ENCODE results near the gene MNT.

The MNT gene

DNA sequence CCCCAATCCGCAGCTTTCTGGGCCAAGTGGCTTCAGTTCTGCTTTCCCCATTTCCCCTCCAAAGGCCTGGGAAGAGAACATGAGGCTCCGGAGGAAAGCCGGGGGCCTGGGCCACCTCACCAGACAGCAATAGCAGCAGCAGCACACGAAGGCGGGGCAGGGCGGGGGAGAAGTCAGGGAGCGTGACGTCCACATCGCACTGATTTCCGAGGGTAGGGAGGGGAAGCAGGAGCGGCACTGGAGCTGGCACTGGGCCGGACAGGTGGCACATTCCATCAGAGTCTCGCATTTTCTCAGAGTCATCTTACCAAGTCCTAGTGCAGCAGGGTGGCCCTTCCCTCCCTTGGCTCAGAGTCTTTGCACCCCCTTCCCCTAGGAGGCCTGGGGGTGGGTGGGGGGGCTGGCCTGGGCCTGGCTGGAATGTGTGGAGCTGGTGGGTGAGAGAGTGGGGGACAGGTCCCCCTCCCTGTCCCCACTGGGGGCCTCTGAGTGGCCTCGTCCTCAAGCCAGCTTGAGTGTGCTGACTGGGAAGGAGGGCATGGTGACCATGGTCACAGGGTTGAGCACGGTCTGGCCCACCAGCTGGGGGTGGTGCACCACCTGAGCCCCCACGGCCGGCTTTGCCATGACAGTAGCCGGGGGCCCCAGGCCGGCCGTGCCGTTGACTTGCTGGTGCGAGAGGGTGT lies 14.3 kb downstream of the MNT start:
- H2BK12ac ChIP-seq (ENCODE audit: low read length): no peak overlapping the region
- no peak overlapping the region for H4K91ac ChIP-seq (ENCODE audit: low read depth, low read length, poor library complexity)
- no peak for DNase-seq (ENCODE audit: low spot score)
- H3K9ac ChIP-seq (ENCODE audit: low read depth, low read length, poor library complexity): peak overlapping the region; percentile 72
- H3K18ac ChIP-seq (ENCODE audit: low read length): no peak overlapping the region
- peaks cover 10% of the 10 kb centered on the region for H3K79me1 ChIP-seq (ENCODE audit: low read depth, low read length)
- no peak overlapping the region for H3K27ac ChIP-seq (replicated peaks; ENCODE audit: low read length)
- no peak overlapping the region for H3K23ac ChIP-seq (ENCODE audit: low read depth, low read length, poor library complexity)
- H2BK120ac ChIP-seq (ENCODE audit: low read depth, low read length): no peak overlapping the region
- H3K27me3 ChIP-seq (ENCODE audit: control insufficient read depth in 3 of 3, insufficient read depth in 3 of 3, low read depth in 1 of 3, low read length in 3 of 3): no peaks in the 10 kb centered on the region
- H2BK15ac ChIP-seq (ENCODE audit: low read length): no peak overlapping the region
- no peak overlapping the region for H2AK5ac ChIP-seq (ENCODE audit: low read depth, low read length)
- peaks cover 7 to 56% of the 10 kb centered on the region in 2 donors for H3K36me3 ChIP-seq (replicated peaks in 1 of 2; ENCODE audit: control insufficient read depth in 2 of 2, insufficient read depth in 2 of 2, low read length in 2 of 2)
- WGBS, 2 donors (ENCODE audit: extremely low coverage in 2 of 2, insufficient read length in 2 of 2, insufficient replicate concordance in 1 of 2): no CpG with 5 or more reads among the region's 22 CpGs
- peak overlapping the region; percentile 14 for H3K14ac ChIP-seq (ENCODE audit: low read length)
- no peak overlapping the region for H3K4ac ChIP-seq (ENCODE audit: low read length)
- peaks cover 24 to 35% of the 10 kb centered on the region in 2 donors for H3K4me1 ChIP-seq (ENCODE audit: control insufficient read depth in 2 of 2, insufficient read depth in 1 of 2, low read depth in 1 of 2, low read length in 2 of 2)
- H2AFZ ChIP-seq (ENCODE audit: low read length): no peak overlapping the region
- no peaks in the 10 kb centered on the region for H3K9me3 ChIP-seq (replicated peaks in 1 of 2; ENCODE audit: control insufficient read depth in 2 of 2, insufficient read depth in 1 of 2, low read depth in 1 of 2, low read length in 2 of 2)
- no peak overlapping the region for H3K4me3 ChIP-seq (ENCODE audit: low read length in 2 of 2)
- H4K8ac ChIP-seq (ENCODE audit: low read depth, low read length): no peak overlapping the region
- no peak overlapping the region for H3K4me2 ChIP-seq (ENCODE audit: insufficient read depth, low read length, poor library complexity, severe bottlenecking)
- H2BK5ac ChIP-seq (ENCODE audit: low read length): peak overlapping the region; percentile 8

DNA sequence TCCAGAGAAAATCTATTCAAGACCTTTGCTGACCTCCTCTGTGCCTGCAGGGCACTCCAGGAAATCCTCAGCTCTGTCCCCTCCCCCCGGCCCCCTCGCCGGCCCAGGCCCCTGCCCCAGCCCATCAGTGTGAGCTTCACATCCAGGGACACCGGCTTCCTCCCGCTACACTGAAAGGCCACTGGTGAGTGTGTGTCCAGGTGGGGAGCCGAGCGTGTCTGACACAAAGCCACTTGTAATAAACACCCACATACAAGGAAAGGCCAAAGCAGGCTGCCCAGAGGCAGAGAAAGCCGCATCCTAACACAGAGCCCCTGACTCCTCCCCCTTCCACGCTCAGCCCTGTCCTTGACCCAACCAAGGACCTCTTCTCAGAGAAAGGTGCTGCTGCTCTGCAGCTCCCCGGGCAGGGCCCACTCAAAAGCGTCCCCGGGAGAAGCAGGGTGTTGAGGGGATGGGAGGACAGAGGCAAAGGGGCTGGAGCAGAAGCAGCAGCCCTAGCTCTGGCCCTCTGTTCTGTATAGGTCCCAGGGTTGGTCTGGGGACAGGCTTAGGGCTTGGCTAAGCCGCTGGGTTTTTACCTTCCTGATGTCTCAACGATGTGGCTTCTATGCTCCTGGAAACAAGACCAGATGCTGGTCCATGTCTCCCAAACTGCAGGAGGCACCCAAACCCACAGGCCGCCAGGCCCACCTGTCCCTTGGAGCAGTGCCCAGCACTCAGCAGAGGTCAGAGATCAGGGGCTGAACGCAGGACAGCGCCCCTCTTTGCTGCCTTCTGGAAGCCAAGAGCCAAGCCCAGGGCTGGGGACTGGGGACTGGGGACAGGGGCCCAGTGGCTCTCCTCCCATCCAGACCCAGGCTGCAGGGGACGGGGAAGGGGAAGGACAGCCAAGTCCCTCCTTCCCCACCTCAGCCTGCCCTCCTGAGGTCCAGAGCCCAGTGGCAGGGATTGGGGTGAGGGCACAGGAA lies 15.3 kb downstream of the MNT start:
- peak overlapping the region; percentile 73 for H3K18ac ChIP-seq (ENCODE audit: low read length)
- no peak overlapping the region for H4K91ac ChIP-seq (ENCODE audit: low read depth, low read length, poor library complexity)
- WGBS, 2 donors (ENCODE audit: extremely low coverage in 2 of 2, insufficient read length in 2 of 2, insufficient replicate concordance in 1 of 2): no CpG with 5 or more reads among the region's 18 CpGs
- no peak overlapping the region for H2BK15ac ChIP-seq (ENCODE audit: low read length)
- no peak overlapping the region for H3K23ac ChIP-seq (ENCODE audit: low read depth, low read length, poor library complexity)
- H3K27ac ChIP-seq (replicated peaks; ENCODE audit: low read length): peak overlapping the region; percentile 70
- H3K4ac ChIP-seq (ENCODE audit: low read length): no peak overlapping the region
- no peak overlapping the region for H2AK5ac ChIP-seq (ENCODE audit: low read depth, low read length)
- peaks cover 6% of the 10 kb centered on the region for H3K79me1 ChIP-seq (ENCODE audit: low read depth, low read length)
- H2BK5ac ChIP-seq (ENCODE audit: low read length): no peak overlapping the region
- no peak overlapping the region for H2BK120ac ChIP-seq (ENCODE audit: low read depth, low read length)
- no peak overlapping the region for H4K8ac ChIP-seq (ENCODE audit: low read depth, low read length)
- H3K27me3 ChIP-seq (ENCODE audit: control insufficient read depth in 3 of 3, insufficient read depth in 3 of 3, low read depth in 1 of 3, low read length in 3 of 3): no peaks in the 10 kb centered on the region
- H2AFZ ChIP-seq (ENCODE audit: low read length): peak overlapping the region; percentile 56
- H3K14ac ChIP-seq (ENCODE audit: low read length): no peak overlapping the region
- DNase-seq (ENCODE audit: low spot score): no peak
- peaks cover 11 to 60% of the 10 kb centered on the region in 2 donors for H3K36me3 ChIP-seq (replicated peaks in 1 of 2; ENCODE audit: control insufficient read depth in 2 of 2, insufficient read depth in 2 of 2, low read length in 2 of 2)
- H3K9me3 ChIP-seq (replicated peaks in 1 of 2; ENCODE audit: control insufficient read depth in 2 of 2, insufficient read depth in 1 of 2, low read depth in 1 of 2, low read length in 2 of 2): no peaks in the 10 kb centered on the region
- peak overlapping the region in 1 of 2 donors; percentile 15 for H3K4me3 ChIP-seq (ENCODE audit: low read length in 2 of 2)
- no peak overlapping the region for H3K9ac ChIP-seq (ENCODE audit: low read depth, low read length, poor library complexity)
- H3K4me1 ChIP-seq (ENCODE audit: control insufficient read depth in 2 of 2, insufficient read depth in 1 of 2, low read depth in 1 of 2, low read length in 2 of 2): peaks cover 28 to 33% of the 10 kb centered on the region in 2 donors
- no peak overlapping the region for H3K4me2 ChIP-seq (ENCODE audit: insufficient read depth, low read length, poor library complexity, severe bottlenecking)
- no peak overlapping the region for H2BK12ac ChIP-seq (ENCODE audit: low read length)

DNA sequence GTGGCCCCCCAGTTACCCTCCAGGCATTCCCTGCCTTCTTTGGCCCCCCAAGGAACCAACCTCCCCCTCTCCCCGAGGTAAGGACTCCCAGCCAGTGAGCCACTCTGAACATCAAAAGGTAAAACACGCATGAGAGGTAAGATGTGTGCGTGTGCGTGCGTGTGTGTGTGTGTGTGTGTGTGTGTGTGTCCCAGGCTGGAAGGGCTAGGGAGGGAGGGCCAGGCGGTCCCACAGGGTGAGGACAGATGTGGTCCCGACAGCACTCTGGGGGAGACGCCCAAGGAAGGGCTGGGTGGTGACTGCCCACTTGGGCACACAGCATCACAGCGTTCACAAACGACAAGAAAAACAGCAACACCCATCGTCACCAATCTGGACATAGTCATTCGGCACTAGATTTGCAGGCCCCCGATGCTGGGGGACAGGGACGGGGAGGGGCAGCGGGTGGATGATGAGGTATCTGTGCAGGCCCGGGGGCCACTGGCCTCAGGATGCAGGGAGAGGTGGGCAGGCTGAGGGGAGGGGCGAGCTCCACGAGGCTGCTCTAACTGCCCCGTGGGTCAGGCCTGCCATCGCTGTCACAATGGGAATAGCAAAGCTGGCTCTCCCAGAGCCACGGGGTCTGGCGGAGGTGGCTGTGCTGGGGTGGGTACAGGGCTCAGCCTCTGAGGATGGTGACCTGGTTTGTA lies 16.3 kb downstream of the MNT start:
- Histone ChIP-seq H2BK120ac (ENCODE audit: low read depth, low read length) (no peak overlapping the region), H2AFZ (ENCODE audit: low read length) (peak overlapping the region; percentile 56), H3K4ac (ENCODE audit: low read length) (no peak overlapping the region), H3K4me3 (ENCODE audit: low read length in 2 of 2) (no peak overlapping the region), H3K4me1 (ENCODE audit: control insufficient read depth in 2 of 2, insufficient read depth in 1 of 2, low read depth in 1 of 2, low read length in 2 of 2) (peaks cover 25 to 32% of the 10 kb centered on the region in 2 donors), H3K4me2 (ENCODE audit: insufficient read depth, low read length, poor library complexity, severe bottlenecking) (no peak overlapping the region), H2AK5ac (ENCODE audit: low read depth, low read length) (peak overlapping the region; percentile 3), H3K27me3 (ENCODE audit: control insufficient read depth in 3 of 3, insufficient read depth in 3 of 3, low read depth in 1 of 3, low read length in 3 of 3) (no peaks in the 10 kb centered on the region), H4K91ac (ENCODE audit: low read depth, low read length, poor library complexity) (peak overlapping the region; percentile 75), H3K79me1 (ENCODE audit: low read depth, low read length) (peaks cover 6% of the 10 kb centered on the region), H3K23ac (ENCODE audit: low read depth, low read length, poor library complexity) (peak overlapping the region; percentile 90), H3K18ac (ENCODE audit: low read length) (peak overlapping the region; percentile 89), H3K9me3 (replicated peaks in 1 of 2; ENCODE audit: control insufficient read depth in 2 of 2, insufficient read depth in 1 of 2, low read depth in 1 of 2, low read length in 2 of 2) (no peaks in the 10 kb centered on the region), H3K27ac (replicated peaks; ENCODE audit: low read length) (peak overlapping the region; percentile 70), H3K14ac (ENCODE audit: low read length) (peak overlapping the region; percentile 1), H3K9ac (ENCODE audit: low read depth, low read length, poor library complexity) (peak overlapping the region; percentile 82), H2BK12ac (ENCODE audit: low read length) (peak overlapping the region; percentile 63), H4K8ac (ENCODE audit: low read depth, low read length) (peak overlapping the region; percentile 88), H2BK5ac (ENCODE audit: low read length) (peak overlapping the region; percentile 4), H2BK15ac (ENCODE audit: low read length) (peak overlapping the region; percentile 100), H3K36me3 (replicated peaks in 1 of 2; ENCODE audit: control insufficient read depth in 2 of 2, insufficient read depth in 2 of 2, low read length in 2 of 2) (peaks cover 15 to 60% of the 10 kb centered on the region in 2 donors)
- DNase-seq (ENCODE audit: low spot score): no peak
- no CpG with 5 or more reads among the region's 22 CpGs for WGBS, 2 donors (ENCODE audit: extremely low coverage in 2 of 2, insufficient read length in 2 of 2, insufficient replicate concordance in 1 of 2)

Measured in neuronal stem cell (in vitro differentiated cells).